ENCODE results near the gene UMOD.

UMOD gene

DNA sequence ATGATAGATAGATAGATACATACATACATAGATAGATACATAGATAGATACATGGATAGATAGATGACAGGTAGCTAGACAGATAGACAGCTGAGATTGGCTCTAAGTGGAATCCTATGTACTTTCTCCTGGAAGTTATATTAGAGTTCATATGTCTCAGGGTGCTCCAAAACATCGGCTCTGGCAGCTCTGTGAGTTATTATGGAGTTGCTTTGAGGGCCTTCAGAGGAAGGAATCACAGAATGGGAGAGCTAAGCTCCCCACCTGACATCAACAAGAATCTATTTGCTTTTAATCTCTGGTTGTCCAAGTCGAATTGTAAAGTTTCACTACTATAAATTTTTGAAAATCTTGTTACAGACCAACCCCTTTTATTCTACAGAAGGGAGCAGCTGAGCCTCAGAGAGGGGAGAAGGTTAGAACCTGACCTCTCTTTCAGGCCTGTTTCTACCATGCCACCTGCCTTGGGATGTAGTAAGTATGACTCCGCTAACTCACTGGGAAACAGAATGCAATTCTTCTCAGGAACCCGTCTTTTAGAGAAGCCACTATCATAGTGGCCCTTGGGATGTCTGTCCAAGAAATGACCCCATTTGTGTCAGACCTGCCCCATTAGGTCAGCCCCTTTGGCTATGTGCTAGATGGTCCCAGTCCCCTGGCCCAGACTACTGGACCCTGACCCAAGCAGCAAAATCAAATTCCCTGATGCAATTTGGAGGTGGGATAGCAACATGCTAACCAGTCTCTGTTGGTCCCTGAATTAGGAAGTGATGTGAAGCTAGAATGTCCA is 43.5 kb downstream of the UMOD start:
- H3K27ac ChIP-seq = no peak overlapping the region
- POLR2A ChIA-PET (ENCODE audit: low non-redundant PET) = no interaction called here
- CTCF ChIA-PET = interaction anchor here (1.0 to 1.2 kb wide), 2 partner anchors 9 to 402 kb away, joined by 4 to 5 read pairs; no protein-coding TSS in a partner anchor
- DNase-seq (ENCODE audit: low spot score) = no peak
- TF ChIP-seq, protein P1, sequence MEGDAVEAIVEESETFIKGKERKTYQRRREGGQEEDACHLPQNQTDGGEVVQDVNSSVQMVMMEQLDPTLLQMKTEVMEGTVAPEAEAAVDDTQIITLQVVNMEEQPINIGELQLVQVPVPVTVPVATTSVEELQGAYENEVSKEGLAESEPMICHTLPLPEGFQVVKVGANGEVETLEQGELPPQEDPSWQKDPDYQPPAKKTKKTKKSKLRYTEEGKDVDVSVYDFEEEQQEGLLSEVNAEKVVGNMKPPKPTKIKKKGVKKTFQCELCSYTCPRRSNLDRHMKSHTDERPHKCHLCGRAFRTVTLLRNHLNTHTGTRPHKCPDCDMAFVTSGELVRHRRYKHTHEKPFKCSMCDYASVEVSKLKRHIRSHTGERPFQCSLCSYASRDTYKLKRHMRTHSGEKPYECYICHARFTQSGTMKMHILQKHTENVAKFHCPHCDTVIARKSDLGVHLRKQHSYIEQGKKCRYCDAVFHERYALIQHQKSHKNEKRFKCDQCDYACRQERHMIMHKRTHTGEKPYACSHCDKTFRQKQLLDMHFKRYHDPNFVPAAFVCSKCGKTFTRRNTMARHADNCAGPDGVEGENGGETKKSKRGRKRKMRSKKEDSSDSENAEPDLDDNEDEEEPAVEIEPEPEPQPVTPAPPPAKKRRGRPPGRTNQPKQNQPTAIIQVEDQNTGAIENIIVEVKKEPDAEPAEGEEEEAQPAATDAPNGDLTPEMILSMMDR (conservative IDR thresholded peaks at IDR 0.05; ENCODE audit: low read depth) = no peak

DNA sequence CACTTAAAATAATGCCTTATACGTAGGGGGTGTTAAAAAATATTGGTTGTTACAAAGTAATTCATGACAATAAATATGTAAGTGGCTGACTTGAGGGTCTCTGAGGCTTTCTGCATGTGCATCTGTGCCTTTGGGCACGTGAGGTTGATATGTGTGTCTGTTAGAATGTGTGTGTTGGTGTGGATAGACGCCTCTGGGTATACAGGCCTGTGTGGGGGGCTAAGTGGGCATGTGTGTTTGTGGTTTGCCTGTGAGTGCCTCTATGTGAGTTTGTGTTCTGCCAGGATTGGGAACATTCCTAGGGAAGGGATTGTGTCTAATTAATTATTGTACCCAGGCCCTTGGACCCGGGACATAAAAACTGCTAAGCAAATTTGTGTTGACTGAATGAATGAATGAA is 44.2 kb downstream of the UMOD start:
- POLR2A ChIA-PET (ENCODE audit: low non-redundant PET) = no interaction called here
- TF ChIP-seq, protein P1 (conservative IDR thresholded peaks at IDR 0.05; ENCODE audit: low read depth) = no peak
- CTCF ChIA-PET = interaction anchor here (1.2 kb wide), 1 partner anchor 401 kb away, joined by 5 read pairs; no protein-coding TSS in a partner anchor
- no peak for DNase-seq (ENCODE audit: low spot score)
- no peak overlapping the region for H3K27ac ChIP-seq

DNA sequence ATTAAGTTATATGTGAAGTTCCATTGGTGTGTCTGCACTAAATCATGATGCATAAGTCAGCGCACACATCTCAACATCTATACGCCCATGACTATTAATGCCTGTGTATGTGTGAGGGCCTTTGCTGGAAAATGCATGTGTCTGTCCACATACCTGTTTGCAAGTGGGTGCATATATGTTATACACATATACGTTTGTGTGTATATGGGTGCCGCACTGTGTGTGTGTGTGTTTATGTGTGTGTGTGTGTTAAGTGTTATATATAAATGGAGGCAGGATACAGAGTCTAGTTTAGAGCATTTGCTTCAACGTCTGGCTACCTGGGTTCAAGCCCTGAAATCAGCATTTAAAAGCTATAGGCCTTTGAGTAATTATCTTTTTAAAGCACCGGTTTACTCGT is 44.7 kb downstream of the UMOD start:
- no peak for DNase-seq (ENCODE audit: low spot score)
- TF ChIP-seq, protein P1 (conservative IDR thresholded peaks at IDR 0.05; ENCODE audit: low read depth) = no peak
- no peak overlapping the region for H3K27ac ChIP-seq
- ChIA-PET CTCF (no interaction called here), POLR2A (ENCODE audit: low non-redundant PET) (no interaction called here)

DNA sequence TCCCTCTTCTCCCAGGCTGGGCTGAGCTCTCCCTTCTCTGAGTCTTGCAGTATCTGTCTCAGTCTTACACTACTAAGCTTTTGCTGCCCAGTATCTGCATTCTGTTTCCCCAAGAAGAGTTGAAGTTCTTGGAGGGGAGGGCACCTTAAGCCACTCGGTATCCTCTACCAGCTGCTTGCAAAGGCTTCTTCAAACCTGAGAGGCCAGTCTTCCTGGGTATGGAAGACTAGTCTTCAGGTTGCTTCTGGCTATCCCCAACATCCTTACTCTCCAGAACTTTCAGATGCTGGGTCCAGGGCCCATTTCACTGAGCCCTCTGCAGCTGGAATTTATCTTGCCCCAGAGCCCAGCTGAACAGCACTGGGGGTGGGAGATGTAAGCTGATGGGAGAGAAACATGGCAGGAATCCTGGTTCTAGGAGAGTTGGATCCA is 45.3 kb downstream of the UMOD start:
- no peak for DNase-seq (ENCODE audit: low spot score)
- ChIA-PET POLR2A (ENCODE audit: low non-redundant PET) (no interaction called here), CTCF (no interaction called here)
- TF ChIP-seq, protein P1 (conservative IDR thresholded peaks at IDR 0.05; ENCODE audit: low read depth) = no peak
- no peak overlapping the region for H3K27ac ChIP-seq

DNA sequence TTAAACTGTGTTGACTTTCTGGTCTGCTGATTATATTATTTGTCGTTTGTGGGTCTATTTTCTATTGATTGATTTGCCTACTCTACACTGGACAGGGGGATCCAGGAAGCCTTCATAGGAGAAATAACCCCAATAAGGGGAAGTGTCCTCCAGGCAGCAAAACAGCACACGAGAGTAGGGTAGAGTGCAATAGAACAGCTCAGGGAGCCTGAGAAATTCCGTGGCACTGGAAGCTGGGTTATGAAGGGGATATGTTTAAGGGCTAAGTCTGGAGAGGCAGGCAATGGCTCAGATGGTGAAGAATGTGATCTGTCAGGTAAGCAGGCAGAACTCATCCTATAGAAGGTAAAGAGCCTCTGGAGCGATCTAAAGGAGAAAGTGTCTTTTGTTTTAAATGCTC is 46.1 kb downstream of the UMOD start:
- H3K27ac ChIP-seq = no peak overlapping the region
- ChIA-PET POLR2A (ENCODE audit: low non-redundant PET) (no interaction called here), CTCF (no interaction called here)
- TF ChIP-seq, protein P1 (conservative IDR thresholded peaks at IDR 0.05; ENCODE audit: low read depth) = no peak
- DNase-seq (ENCODE audit: low spot score) = no peak

DNA sequence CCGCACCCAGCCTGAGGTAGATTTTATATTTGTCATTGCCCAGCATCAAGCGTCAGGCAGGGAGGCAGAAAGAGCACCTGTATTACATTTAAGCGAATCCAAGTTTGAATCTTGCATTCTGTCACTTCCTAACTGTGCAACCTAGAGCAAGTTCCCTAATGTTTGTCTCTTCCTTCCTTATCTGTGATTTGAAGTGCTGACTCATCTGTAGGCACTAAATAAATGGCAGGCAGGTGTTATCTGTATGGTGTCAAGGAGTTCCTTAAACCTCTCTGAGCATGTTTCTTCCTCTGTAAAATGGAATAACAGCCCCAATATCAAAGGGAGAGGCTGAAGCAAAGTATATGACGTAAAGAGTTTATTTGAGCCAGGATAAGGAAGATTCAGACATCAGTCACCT is 49.5 kb downstream of the UMOD start:
- TF ChIP-seq, protein P1 (conservative IDR thresholded peaks at IDR 0.05; ENCODE audit: low read depth) = no peak
- no peak overlapping the region for H3K27ac ChIP-seq
- DNase-seq (ENCODE audit: low spot score) = no peak
- ChIA-PET CTCF (no interaction called here), POLR2A (ENCODE audit: low non-redundant PET) (no interaction called here)
